Mucosa of stomach (tissue), 1 donor: ENCODE measurements around the gene TLX3.

ENCODE experiments used
- H3K27me3 ChIP-seq: one replicate; pipeline ENCODE4 v1.7.0; 2013; ENCODE audit warnings: mild to moderate bottlenecking, low read length; ENCODE audit not compliant: control insufficient read depth, insufficient read depth
- H3K36me3 ChIP-seq: one replicate; pipeline ENCODE4 v1.7.0; 2013; ENCODE audit warnings: low read length; ENCODE audit not compliant: control insufficient read depth, insufficient read depth
- H3K4me1 ChIP-seq: one replicate; pipeline ENCODE4 v1.7.0; 2013; ENCODE audit warnings: mild to moderate bottlenecking, low read length; ENCODE audit not compliant: control insufficient read depth, insufficient read depth
- H3K4me3 ChIP-seq: one replicate; pipeline ENCODE4 v1.7.0; 2013; ENCODE audit warnings: low read length
- H3K9ac ChIP-seq: one replicate; pipeline ENCODE4 v1.7.0; 2013; ENCODE audit warnings: mild to moderate bottlenecking, low read length, moderate library complexity
- H3K9me3 ChIP-seq: one replicate; pipeline ENCODE4 v1.7.0; 2013; ENCODE audit warnings: mild to moderate bottlenecking, low read length, moderate library complexity; ENCODE audit not compliant: control insufficient read depth
- donor health status: Pancreatic carcinoma.

The TLX3 gene

GRCh38 chr5:171307789-171308452, 1.1 kb upstream of the TLX3 start:
- Histone ChIP-seq H3K4me3 (no peak overlapping the region), H3K4me1 (no peaks in the 10 kb centered on the region), H3K9me3 (no peaks in the 10 kb centered on the region), H3K36me3 (no peaks in the 10 kb centered on the region), H3K27me3 (peaks cover 89% of the 10 kb centered on the region), H3K9ac (no peak overlapping the region)

DNA sequence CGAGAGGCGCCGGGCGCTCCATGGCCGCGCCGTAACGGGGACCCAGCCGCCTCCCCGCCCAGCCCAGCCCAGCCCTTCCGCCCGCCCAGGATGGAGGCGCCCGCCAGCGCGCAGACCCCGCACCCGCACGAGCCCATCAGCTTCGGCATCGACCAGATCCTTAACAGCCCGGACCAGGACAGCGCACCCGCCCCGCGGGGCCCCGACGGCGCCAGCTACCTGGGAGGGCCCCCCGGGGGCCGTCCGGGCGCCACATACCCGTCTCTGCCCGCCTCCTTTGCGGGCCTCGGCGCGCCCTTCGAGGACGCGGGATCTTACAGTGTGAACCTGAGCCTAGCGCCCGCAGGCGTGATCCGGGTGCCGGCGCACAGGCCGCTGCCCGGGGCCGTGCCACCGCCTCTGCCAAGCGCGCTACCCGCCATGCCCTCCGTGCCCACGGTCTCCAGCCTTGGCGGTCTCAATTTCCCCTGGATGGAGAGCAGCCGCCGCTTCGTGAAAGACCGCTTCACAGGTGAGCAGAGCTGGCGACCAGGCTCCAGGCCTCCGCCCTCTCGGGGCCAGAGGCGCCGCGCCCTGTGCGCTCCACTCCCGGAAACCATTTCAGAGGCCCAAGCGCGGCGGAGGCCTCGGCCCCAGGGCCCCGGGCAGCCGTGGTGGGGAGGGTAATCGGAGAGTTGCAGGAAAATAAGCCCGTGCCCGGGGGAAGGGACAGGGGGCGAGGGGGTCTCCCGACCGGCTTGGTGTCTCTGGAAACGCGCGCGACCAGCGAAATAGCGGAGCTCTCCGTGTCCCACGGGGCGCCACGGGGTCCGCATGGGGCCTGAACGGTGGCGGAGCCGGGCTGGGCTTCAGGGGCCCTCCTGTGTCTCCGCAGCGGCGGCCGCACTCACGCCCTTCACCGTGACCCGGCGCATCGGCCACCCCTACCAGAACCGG, 496 bp downstream of the TLX3 start:
- Histone ChIP-seq H3K9ac (no peak overlapping the region), H3K4me3 (no peak overlapping the region), H3K27me3 (peaks cover 96% of the 10 kb centered on the region), H3K36me3 (no peaks in the 10 kb centered on the region), H3K9me3 (no peaks in the 10 kb centered on the region), H3K4me1 (no peaks in the 10 kb centered on the region)

DNA sequence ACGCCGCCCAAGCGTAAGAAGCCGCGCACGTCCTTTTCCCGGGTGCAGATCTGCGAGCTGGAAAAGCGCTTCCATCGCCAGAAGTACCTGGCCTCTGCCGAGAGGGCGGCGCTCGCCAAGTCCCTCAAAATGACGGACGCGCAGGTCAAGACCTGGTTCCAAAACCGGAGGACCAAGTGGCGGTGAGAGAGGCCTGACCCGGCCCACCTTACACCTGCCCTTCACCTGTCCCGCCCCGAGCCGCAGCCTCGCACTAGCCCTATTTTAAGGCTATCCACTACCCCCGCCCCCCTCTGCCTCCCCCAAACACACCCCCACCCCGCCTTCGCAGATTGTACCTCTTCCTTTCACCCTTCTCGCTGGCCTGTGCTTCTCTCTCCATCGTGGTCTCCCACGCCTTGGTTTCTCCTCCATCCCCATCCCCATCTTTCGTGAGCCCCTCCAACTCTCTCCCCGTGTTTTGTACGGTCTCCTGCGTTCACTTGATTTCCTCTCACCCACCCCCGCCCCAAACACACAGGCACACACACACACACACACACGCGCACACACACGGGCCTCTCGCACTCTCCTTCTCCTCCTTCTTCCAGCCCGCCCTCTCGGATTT, 1.3 kb downstream of the TLX3 start:
- no peaks in the 10 kb centered on the region for H3K4me1 ChIP-seq
- H3K27me3 ChIP-seq, result peaks cover 96% of the 10 kb centered on the region
- no peak overlapping the region for H3K4me3 ChIP-seq
- no peaks in the 10 kb centered on the region for H3K9me3 ChIP-seq
- no peaks in the 10 kb centered on the region for H3K36me3 ChIP-seq
- H3K9ac ChIP-seq, result no peak overlapping the region

- Histone ChIP-seq H3K27me3 (peaks cover 98% of the 10 kb centered on the region), H3K4me3 (no peak overlapping the region), H3K4me1 (no peaks in the 10 kb centered on the region), H3K36me3 (no peaks in the 10 kb centered on the region), H3K9me3 (no peaks in the 10 kb centered on the region), H3K9ac (no peak overlapping the region)
These were observed 1.8 kb downstream of the TLX3 start for GRCh38 chr5:171310819-171311321.

DNA sequence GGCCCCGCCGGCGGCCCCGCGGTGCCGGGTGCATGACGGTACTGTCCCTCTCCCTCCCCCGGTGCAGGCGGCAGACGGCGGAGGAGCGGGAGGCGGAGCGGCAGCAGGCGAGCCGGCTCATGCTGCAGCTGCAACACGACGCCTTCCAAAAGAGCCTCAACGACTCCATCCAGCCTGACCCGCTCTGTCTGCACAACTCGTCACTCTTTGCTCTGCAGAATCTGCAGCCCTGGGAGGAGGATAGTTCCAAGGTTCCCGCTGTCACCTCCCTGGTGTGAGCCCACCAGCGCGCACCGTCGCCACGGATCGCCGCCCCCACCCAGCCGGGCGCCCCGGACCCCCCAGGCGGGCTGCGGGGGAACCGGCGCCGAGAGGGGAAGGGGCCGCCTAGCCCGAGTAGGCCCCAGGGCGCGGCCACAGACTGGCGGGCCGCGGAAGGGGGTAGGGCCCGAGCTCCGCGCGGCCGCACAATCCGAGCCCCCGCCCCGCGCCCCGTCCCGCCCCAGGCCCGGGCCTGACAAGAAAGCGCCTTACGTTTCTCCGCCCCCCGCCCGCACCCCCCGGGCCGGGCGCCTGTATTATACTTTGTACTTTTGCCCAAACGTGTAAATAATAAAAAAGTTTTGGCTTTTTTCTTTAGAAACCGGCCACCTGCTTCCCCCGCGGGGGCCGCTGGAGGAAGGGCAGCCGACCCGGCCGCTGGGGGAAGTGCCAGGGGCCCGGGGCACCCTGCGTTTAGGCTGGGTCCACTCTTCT, 2.5 kb downstream of the TLX3 start:
- Histone ChIP-seq H3K4me3 (no peak overlapping the region), H3K4me1 (no peaks in the 10 kb centered on the region)

DNA sequence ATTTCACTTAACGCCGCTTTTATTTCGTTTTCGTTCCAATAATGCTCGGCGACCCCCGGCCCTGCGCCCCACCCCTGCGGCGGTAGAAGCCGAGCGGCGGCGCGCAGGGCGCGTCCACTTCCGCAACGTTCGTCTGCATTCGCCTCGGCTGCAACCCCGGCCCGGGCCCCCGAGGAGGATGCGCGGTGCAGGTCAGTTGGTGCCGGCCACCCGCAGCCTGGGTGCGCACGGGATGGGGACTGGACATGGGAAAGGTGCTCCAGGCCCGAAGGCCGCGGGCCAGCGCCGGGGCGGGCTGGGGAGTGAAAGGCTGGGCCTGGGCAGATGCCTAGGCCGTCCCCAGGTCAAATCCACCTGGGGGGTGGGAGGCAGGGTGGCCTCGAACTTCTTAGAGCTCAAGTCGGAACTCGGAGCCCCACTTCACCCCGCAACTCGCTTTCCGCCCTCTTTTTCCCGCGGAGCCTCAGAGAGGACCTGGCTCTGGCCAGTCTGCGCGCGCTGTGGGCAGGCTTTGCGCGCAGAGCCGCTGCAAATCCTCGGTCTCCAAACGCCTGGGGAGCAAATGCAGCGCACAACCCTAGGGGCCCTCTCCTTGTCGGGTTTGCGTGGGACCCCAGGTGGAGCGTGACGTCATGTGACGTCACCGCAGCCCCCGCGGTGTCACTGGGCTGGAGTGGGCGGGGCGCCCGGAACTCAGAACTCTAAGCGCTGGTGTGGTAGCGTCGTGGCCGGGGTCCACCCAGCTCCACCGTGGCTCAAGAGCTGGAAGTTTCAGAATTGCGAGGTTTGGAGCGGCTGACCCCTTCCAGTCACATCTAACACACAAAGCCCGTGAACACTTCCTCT, 3.3 kb downstream of the TLX3 start:
- Histone ChIP-seq H3K9ac (no peak overlapping the region), H3K27me3 (peaks cover 99% of the 10 kb centered on the region), H3K4me1 (no peaks in the 10 kb centered on the region), H3K36me3 (no peaks in the 10 kb centered on the region), H3K9me3 (no peaks in the 10 kb centered on the region), H3K4me3 (no peak overlapping the region)

More for the DNA sequence above, 2.5 kb downstream of the TLX3 start:
- Histone ChIP-seq H3K9me3 (no peaks in the 10 kb centered on the region), H3K9ac (no peak overlapping the region), H3K27me3 (peaks cover 99% of the 10 kb centered on the region), H3K36me3 (no peaks in the 10 kb centered on the region)

GRCh38 chr5:171313481-171314206, 4.6 kb downstream of the TLX3 start:
- H3K36me3 ChIP-seq, result no peaks in the 10 kb centered on the region
- no peaks in the 10 kb centered on the region for H3K9me3 ChIP-seq
- H3K4me1 ChIP-seq, result no peaks in the 10 kb centered on the region
- no peak overlapping the region for H3K9ac ChIP-seq
- no peak overlapping the region for H3K4me3 ChIP-seq
- peaks cover 99% of the 10 kb centered on the region for H3K27me3 ChIP-seq

GRCh38 chr5:171314728-171315385, 5.8 kb downstream of the TLX3 start:
- H3K9me3 ChIP-seq, result no peaks in the 10 kb centered on the region
- H3K4me3 ChIP-seq, result no peak overlapping the region
- H3K27me3 ChIP-seq, result peaks cover 97% of the 10 kb centered on the region
- no peak overlapping the region for H3K9ac ChIP-seq
- H3K36me3 ChIP-seq, result no peaks in the 10 kb centered on the region
- no peaks in the 10 kb centered on the region for H3K4me1 ChIP-seq

GRCh38 chr5:171315386-171315891, 6.4 kb downstream of the TLX3 start:
- no peaks in the 10 kb centered on the region for H3K36me3 ChIP-seq
- H3K27me3 ChIP-seq, result peaks cover 97% of the 10 kb centered on the region
- no peak overlapping the region for H3K4me3 ChIP-seq
- H3K9ac ChIP-seq, result no peak overlapping the region
- H3K4me1 ChIP-seq, result no peaks in the 10 kb centered on the region
- no peaks in the 10 kb centered on the region for H3K9me3 ChIP-seq

- no peak overlapping the region for H3K9ac ChIP-seq
- no peak overlapping the region for H3K4me3 ChIP-seq
- no peaks in the 10 kb centered on the region for H3K9me3 ChIP-seq
- peaks cover 97% of the 10 kb centered on the region for H3K27me3 ChIP-seq
- H3K36me3 ChIP-seq, result no peaks in the 10 kb centered on the region
- no peaks in the 10 kb centered on the region for H3K4me1 ChIP-seq
These were observed 6.8 kb downstream of the TLX3 start for GRCh38 chr5:171315925-171316257.
